IPS-18c (cell line): ENCODE measurements around the gene ARID1B.

Experiments used
- H3K4me3 ChIP-seq: 2 replicates; pipeline ENCODE4 v1.7.0; 2013; ENCODE audit warnings: low read depth, mild to moderate bottlenecking, low read length, moderate library complexity; ENCODE audit not compliant: insufficient read depth
- H3K9me3 ChIP-seq: one replicate; pipeline ENCODE4 v1.6.1; 2013; ENCODE audit warnings: mild to moderate bottlenecking, low read length, moderate library complexity; ENCODE audit not compliant: control insufficient read depth, insufficient read depth

Gene ARID1B

GRCh38 chr6:157061770-157062594, 284.8 kb downstream of the ARID1B start:
- no peak overlapping the region for H3K4me3 ChIP-seq
- no peaks in the 10 kb centered on the region for H3K9me3 ChIP-seq

GRCh38 chr6:157063176-157063905, 286.2 kb downstream of the ARID1B start:
- Histone ChIP-seq H3K9me3 (no peaks in the 10 kb centered on the region), H3K4me3 (no peak overlapping the region)

- no peak overlapping the region for H3K4me3 ChIP-seq
- no peaks in the 10 kb centered on the region for H3K9me3 ChIP-seq
Observed at GRCh38 chr6:157063923-157064322, 286.7 kb downstream of the ARID1B start.

- H3K9me3 ChIP-seq, result no peaks in the 10 kb centered on the region
- H3K4me3 ChIP-seq, result no peak overlapping the region
Observed at GRCh38 chr6:157064502-157064901, 287.3 kb downstream of the ARID1B start.

- Histone ChIP-seq H3K4me3 (no peak overlapping the region), H3K9me3 (no peaks in the 10 kb centered on the region)
Observed at GRCh38 chr6:157065366-157065765, 288.2 kb downstream of the ARID1B start.

GRCh38 chr6:157066781-157067491, 289.8 kb downstream of the ARID1B start:
- Histone ChIP-seq H3K4me3 (no peak overlapping the region), H3K9me3 (no peaks in the 10 kb centered on the region)

- Histone ChIP-seq H3K9me3 (no peaks in the 10 kb centered on the region), H3K4me3 (no peak overlapping the region)
Observed at GRCh38 chr6:157067507-157067906, 290.3 kb downstream of the ARID1B start.

- no peaks in the 10 kb centered on the region for H3K9me3 ChIP-seq
- H3K4me3 ChIP-seq, result no peak overlapping the region
Observed at GRCh38 chr6:157068691-157069324, 291.6 kb downstream of the ARID1B start.

GRCh38 chr6:157069585-157069984, 292.4 kb downstream of the ARID1B start:
- no peaks in the 10 kb centered on the region for H3K9me3 ChIP-seq
- no peak overlapping the region for H3K4me3 ChIP-seq

- Histone ChIP-seq H3K9me3 (no peaks in the 10 kb centered on the region), H3K4me3 (no peak overlapping the region)
Observed at GRCh38 chr6:157070403-157071107, 293.4 kb downstream of the ARID1B start.

GRCh38 chr6:157072128-157072527, 294.9 kb downstream of the ARID1B start:
- Histone ChIP-seq H3K9me3 (no peaks in the 10 kb centered on the region), H3K4me3 (no peak overlapping the region)

- H3K4me3 ChIP-seq, result no peak overlapping the region
- no peaks in the 10 kb centered on the region for H3K9me3 ChIP-seq
Observed at GRCh38 chr6:157073596-157073995, 296.4 kb downstream of the ARID1B start.

- no peak overlapping the region for H3K4me3 ChIP-seq
- no peaks in the 10 kb centered on the region for H3K9me3 ChIP-seq
Observed at GRCh38 chr6:157074969-157075368, 297.8 kb downstream of the ARID1B start.

- no peak overlapping the region for H3K4me3 ChIP-seq
- no peaks in the 10 kb centered on the region for H3K9me3 ChIP-seq
Observed at GRCh38 chr6:157075549-157076450, 298.6 kb downstream of the ARID1B start.

GRCh38 chr6:157076451-157076822, 299.3 kb downstream of the ARID1B start:
- no peaks in the 10 kb centered on the region for H3K9me3 ChIP-seq
- H3K4me3 ChIP-seq, result no peak overlapping the region

- Histone ChIP-seq H3K9me3 (no peaks in the 10 kb centered on the region), H3K4me3 (no peak overlapping the region)
Observed at GRCh38 chr6:157077251-157077650, 300.1 kb downstream of the ARID1B start.
